Mesodermal cell (in vitro differentiated cells): ENCODE results near the gene STARD10.

Experiments
- H3K27ac ChIP-seq: 2 replicates; pipeline ENCODE4 v1.7.0; 2013; ENCODE audit warnings: mild to moderate bottlenecking, low read depth, low read length, moderate library complexity; ENCODE audit not compliant: severe bottlenecking
- H3K36me3 ChIP-seq: 2 replicates; pipeline ENCODE4 v1.7.1; 2013; ENCODE audit warnings: mild to moderate bottlenecking, low read length, moderate library complexity; ENCODE audit not compliant: control insufficient read depth, insufficient read depth
- H3K4me1 ChIP-seq: one replicate; pipeline ENCODE4 v1.7.1; 2013; ENCODE audit warnings: mild to moderate bottlenecking, low read length; ENCODE audit not compliant: insufficient read depth, control insufficient read depth, poor library complexity, severe bottlenecking
- H3K4me3 ChIP-seq: 2 replicates; pipeline ENCODE4 v1.7.0; 2013; ENCODE audit warnings: low read length, control low read depth, mild to moderate bottlenecking; ENCODE audit not compliant: insufficient read depth, poor library complexity, severe bottlenecking; ENCODE audit errors: extremely low read depth
- H3K9me3 ChIP-seq: 2 replicates; pipeline ENCODE4 v1.7.1; 2013; ENCODE audit warnings: mild to moderate bottlenecking, low read length, moderate library complexity; ENCODE audit not compliant: control insufficient read depth
- WGBS, 2 experiments: methylation state at CpG; one replicate each; pipeline ENCODE4 v1.1.5; 2013; ENCODE audit warnings: missing lambda C conversion rate in 2 of 2; ENCODE audit not compliant: insufficient coverage in 2 of 2; 5-methylcytosine and 5-hydroxymethylcytosine counted together

STARD10 gene

GRCh38 chr11:72771507-72771906 lies 22.3 kb downstream of the STARD10 start:
- Histone ChIP-seq H3K36me3 (no peaks in the 10 kb centered on the region), H3K4me1 (peaks cover 37% of the 10 kb centered on the region), H3K27ac (peak overlapping the region; percentile 36), H3K9me3 (no peaks in the 10 kb centered on the region), H3K4me3 (no peak overlapping the region)
- WGBS, 2 experiments, result 31 to 44% methylated on average over 2 of the region's 4 CpGs

GRCh38 chr11:72770799-72771198 lies 23.0 kb downstream of the STARD10 start:
- H3K36me3 ChIP-seq, result no peaks in the 10 kb centered on the region
- no peaks in the 10 kb centered on the region for H3K9me3 ChIP-seq
- WGBS, 2 experiments, result 71 to 86% methylated on average over 2 to 3 of the region's 3 CpGs
- peaks cover 37% of the 10 kb centered on the region for H3K4me1 ChIP-seq
- H3K27ac ChIP-seq, result no peak overlapping the region
- no peak overlapping the region for H3K4me3 ChIP-seq

- Histone ChIP-seq H3K27ac (no peak overlapping the region), H3K4me1 (peaks cover 37% of the 10 kb centered on the region), H3K9me3 (no peaks in the 10 kb centered on the region), H3K4me3 (no peak overlapping the region), H3K36me3 (no peaks in the 10 kb centered on the region)
- 81 to 100% methylated on average over 1 to 3 of the region's 4 CpGs for WGBS, 2 experiments
Measured at GRCh38 chr11:72769680-72770079, 24.2 kb downstream of the STARD10 start.

GRCh38 chr11:72768581-72768980 lies 25.3 kb downstream of the STARD10 start:
- no peaks in the 10 kb centered on the region for H3K9me3 ChIP-seq

GRCh38 chr11:72767203-72768062 lies 26.4 kb downstream of the STARD10 start:
- 96% methylated on average over 3 to 4 of the region's 4 CpGs for WGBS, 2 experiments
- Histone ChIP-seq H3K4me1 (peaks cover 18% of the 10 kb centered on the region), H3K4me3 (no peak overlapping the region), H3K36me3 (no peaks in the 10 kb centered on the region), H3K27ac (no peak overlapping the region), H3K9me3 (no peaks in the 10 kb centered on the region)

More at GRCh38 chr11:72768581-72768980, 25.3 kb downstream of the STARD10 start:
- Histone ChIP-seq H3K4me3 (no peak overlapping the region), H3K27ac (no peak overlapping the region), H3K36me3 (no peaks in the 10 kb centered on the region), H3K4me1 (peaks cover 29% of the 10 kb centered on the region)
- WGBS, 2 experiments, result 67 to 70% methylated on average over 2 to 3 of the region's 3 CpGs

- H3K9me3 ChIP-seq, result peaks cover 2% of the 10 kb centered on the region
- no peak overlapping the region for H3K27ac ChIP-seq
- no peaks in the 10 kb centered on the region for H3K36me3 ChIP-seq
- H3K4me1 ChIP-seq, result peaks cover 9% of the 10 kb centered on the region
- H3K4me3 ChIP-seq, result no peak overlapping the region
- WGBS, 2 experiments, result 83 to 86% methylated on average over 7 to 9 of the region's 12 CpGs
Measured at GRCh38 chr11:72766152-72766902, 27.5 kb downstream of the STARD10 start.

GRCh38 chr11:72764503-72764902 lies 29.3 kb downstream of the STARD10 start:
- 83 to 84% methylated on average over 11 to 13 of the region's 13 CpGs for WGBS, 2 experiments

GRCh38 chr11:72763823-72764222 lies 30.0 kb downstream of the STARD10 start:
- Histone ChIP-seq H3K4me1 (peaks cover 14% of the 10 kb centered on the region), H3K9me3 (peaks cover 10% of the 10 kb centered on the region), H3K36me3 (peaks cover 2% of the 10 kb centered on the region), H3K27ac (no peak overlapping the region), H3K4me3 (no peak overlapping the region)
- WGBS, 2 experiments, result 89 to 90% methylated on average over 3 to 4 of the region's 4 CpGs

More at GRCh38 chr11:72764503-72764902, 29.3 kb downstream of the STARD10 start:
- Histone ChIP-seq H3K36me3 (no peaks in the 10 kb centered on the region), H3K27ac (no peak overlapping the region), H3K4me1 (peaks cover 8% of the 10 kb centered on the region), H3K9me3 (peaks cover 10% of the 10 kb centered on the region), H3K4me3 (no peak overlapping the region)

GRCh38 chr11:72762641-72763304 lies 31.1 kb downstream of the STARD10 start:
- 94 to 98% methylated on average over 4 of the region's 5 CpGs for WGBS, 2 experiments
- no peak overlapping the region for H3K4me3 ChIP-seq
- peaks cover 10% of the 10 kb centered on the region for H3K9me3 ChIP-seq
- H3K27ac ChIP-seq, result no peak overlapping the region
- H3K36me3 ChIP-seq, result peaks cover 11% of the 10 kb centered on the region
- peaks cover 20% of the 10 kb centered on the region for H3K4me1 ChIP-seq

GRCh38 chr11:72760539-72761405 lies 33.1 kb downstream of the STARD10 start:
- peaks cover 20% of the 10 kb centered on the region for H3K4me1 ChIP-seq
- no peak overlapping the region for H3K4me3 ChIP-seq
- WGBS, 2 experiments, result 90 to 91% methylated on average over 5 to 7 of the region's 8 CpGs
- H3K36me3 ChIP-seq, result peaks cover 16% of the 10 kb centered on the region
- peaks cover 10% of the 10 kb centered on the region for H3K9me3 ChIP-seq
- no peak overlapping the region for H3K27ac ChIP-seq
